ENCODE results near the gene CD53.

DNA sequence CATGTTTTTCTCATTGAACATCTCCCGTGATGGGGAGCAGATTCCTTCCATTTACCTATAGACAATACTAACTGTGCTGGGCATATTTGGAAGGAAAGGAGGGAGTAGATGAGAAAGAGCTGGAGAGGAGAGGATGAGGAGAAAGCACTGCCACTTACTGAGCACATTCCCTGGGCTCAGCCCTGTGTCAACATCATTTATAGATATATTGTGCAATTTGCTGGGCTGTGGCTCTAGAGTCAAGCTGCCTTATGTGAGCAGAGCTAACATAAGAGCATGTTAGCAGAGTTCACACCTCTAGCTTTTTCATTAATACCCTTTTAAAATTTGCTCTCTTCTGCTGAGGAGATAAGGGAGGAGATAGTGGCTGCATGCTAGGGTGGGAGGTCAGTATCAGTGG is 22.3 kb upstream of the CD53 start:
- TF ChIP-seq, protein P1, sequence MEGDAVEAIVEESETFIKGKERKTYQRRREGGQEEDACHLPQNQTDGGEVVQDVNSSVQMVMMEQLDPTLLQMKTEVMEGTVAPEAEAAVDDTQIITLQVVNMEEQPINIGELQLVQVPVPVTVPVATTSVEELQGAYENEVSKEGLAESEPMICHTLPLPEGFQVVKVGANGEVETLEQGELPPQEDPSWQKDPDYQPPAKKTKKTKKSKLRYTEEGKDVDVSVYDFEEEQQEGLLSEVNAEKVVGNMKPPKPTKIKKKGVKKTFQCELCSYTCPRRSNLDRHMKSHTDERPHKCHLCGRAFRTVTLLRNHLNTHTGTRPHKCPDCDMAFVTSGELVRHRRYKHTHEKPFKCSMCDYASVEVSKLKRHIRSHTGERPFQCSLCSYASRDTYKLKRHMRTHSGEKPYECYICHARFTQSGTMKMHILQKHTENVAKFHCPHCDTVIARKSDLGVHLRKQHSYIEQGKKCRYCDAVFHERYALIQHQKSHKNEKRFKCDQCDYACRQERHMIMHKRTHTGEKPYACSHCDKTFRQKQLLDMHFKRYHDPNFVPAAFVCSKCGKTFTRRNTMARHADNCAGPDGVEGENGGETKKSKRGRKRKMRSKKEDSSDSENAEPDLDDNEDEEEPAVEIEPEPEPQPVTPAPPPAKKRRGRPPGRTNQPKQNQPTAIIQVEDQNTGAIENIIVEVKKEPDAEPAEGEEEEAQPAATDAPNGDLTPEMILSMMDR (IDR thresholded peaks at IDR 0.05), result no peak
- TF ChIP-seq POLR2A (IDR thresholded peaks at IDR 0.05) (no peak), EP300 (IDR thresholded peaks at IDR 0.05) (no peak)

Measured in tibial nerve (tissue), 4 donors.